GM18505 (cell line): ENCODE data around the gene ELP1.
"Not testable (repeated sequence)": the region's sequence is repeated elsewhere in the genome, so short reads cannot be mapped to it uniquely, and the experiment has no call there.

Source experiments
- ATAC-seq: cut with Tn5 transposase; IDR thresholded peaks from one replicate; pipeline ENCODE4 v1.9.1; 2021; ENCODE audit not compliant: unreplicated experiment
- POLR2A ChIP-seq: IDR thresholded peaks from 4 replicates; pipeline ENCODE4 v1.6.1; 2011; ENCODE audit warnings: borderline replicate concordance; ENCODE audit not compliant: insufficient read depth, insufficient read length; ENCODE audit errors: extremely low read depth

Gene ELP1

GRCh38 chr9:108910914-108911313 lies 23.0 kb downstream of the ELP1 start:
- TF ChIP-seq POLR2A = no peak
- ATAC-seq = no peak

- no peak for ATAC-seq
- TF ChIP-seq POLR2A = no peak
Measured at GRCh38 chr9:108910402-108910801, 23.5 kb downstream of the ELP1 start.

GRCh38 chr9:108905494-108905893 lies 28.4 kb downstream of the ELP1 start:
- no peak for TF ChIP-seq POLR2A
- ATAC-seq = no peak

GRCh38 chr9:108904161-108904560 lies 29.8 kb downstream of the ELP1 start:
- no peak for TF ChIP-seq POLR2A
- ATAC-seq = no peak

GRCh38 chr9:108903420-108904103 lies 30.4 kb downstream of the ELP1 start:
- no peak for ATAC-seq
- TF ChIP-seq POLR2A = no peak

- TF ChIP-seq POLR2A = no peak
Measured at GRCh38 chr9:108900176-108900575, 33.7 kb downstream of the ELP1 start.

GRCh38 chr9:108899023-108899695 lies 34.8 kb downstream of the ELP1 start:
- ATAC-seq = not testable (repeated sequence)

More at GRCh38 chr9:108900176-108900575, 33.7 kb downstream of the ELP1 start:
- no peak for ATAC-seq

- no peak for ATAC-seq
- TF ChIP-seq POLR2A = no peak
Measured at GRCh38 chr9:108897324-108898096, 36.4 kb downstream of the ELP1 start.

GRCh38 chr9:108894225-108894997 lies 39.5 kb downstream of the ELP1 start:
- ATAC-seq = no peak
- no peak for TF ChIP-seq POLR2A

- no peak for ATAC-seq
- TF ChIP-seq POLR2A = no peak
Measured at GRCh38 chr9:108889649-108890067, 44.3 kb downstream of the ELP1 start.

- ATAC-seq = not testable (repeated sequence)
Measured at GRCh38 chr9:108886594-108887271, 47.2 kb downstream of the ELP1 start.

- no peak for TF ChIP-seq POLR2A
- peak; percentile 98 for ATAC-seq
Measured at GRCh38 chr9:108885643-108886348, 48.1 kb downstream of the ELP1 start.
